Liver (tissue), 9 donors: Measurements from ENCODE around the gene CFAP100. TPM values are rescaled to one million over a fixed set of nuclear protein-coding genes. Genes with fewer than 3 reads are reported as not detected.

Source experiments
- DNase-seq: peaks from one replicate; pipeline ENCODE4 v3.0.0-alpha.2; 2017; ENCODE audit warnings: low spot score
- H3K27ac ChIP-seq, 2 donors: one replicate each; pipeline ENCODE4 v1.7.0; 2013; ENCODE audit warnings: inconsistent platforms in 2 of 2, low read length in 2 of 2, control low read depth in 1 of 2, low read depth in 1 of 2, mild to moderate bottlenecking in 1 of 2
- H3K27me3 ChIP-seq, 4 donors: one replicate each; pipeline versions ENCODE4 v1.6.1 to v1.7.0; 2013; ENCODE audit warnings: low read length in 3 of 4, inconsistent platforms in 1 of 4, mild to moderate bottlenecking in 1 of 4, moderate library complexity in 1 of 4; ENCODE audit not compliant: control insufficient read depth in 4 of 4, insufficient read depth in 4 of 4
- H3K36me3 ChIP-seq, 4 donors: one replicate each; pipeline versions ENCODE4 v1.6.1 to v1.7.0; 2013; ENCODE audit warnings: low read length in 3 of 4, mild to moderate bottlenecking in 3 of 4, low read depth in 1 of 4, moderate library complexity in 1 of 4; ENCODE audit not compliant: control insufficient read depth in 4 of 4, insufficient read depth in 3 of 4
- H3K4me1 ChIP-seq, 4 donors: one replicate each; pipeline versions ENCODE4 v1.6.1 to v1.7.0; 2013; ENCODE audit warnings: low read length in 3 of 4, mild to moderate bottlenecking in 3 of 4, moderate library complexity in 1 of 4; ENCODE audit not compliant: control insufficient read depth in 4 of 4, insufficient read depth in 4 of 4
- H3K4me3 ChIP-seq, 3 donors: one replicate each; pipeline versions ENCODE4 v1.6.1 to v1.7.0; 2013; ENCODE audit warnings: low read length in 3 of 3, control low read depth in 1 of 3, low read depth in 1 of 3, mild to moderate bottlenecking in 1 of 3
- H3K9ac ChIP-seq, 2 donors: one replicate each; pipeline ENCODE4 v1.7.0; 2013; ENCODE audit warnings: low read length in 2 of 2, mild to moderate bottlenecking in 2 of 2, moderate library complexity in 2 of 2, control low read depth in 1 of 2, low read depth in 1 of 2
- H3K9me3 ChIP-seq, 4 donors: one replicate each; pipeline versions ENCODE4 v1.6.1 to v1.7.0; 2013; ENCODE audit warnings: low read length in 3 of 4; ENCODE audit not compliant: control insufficient read depth in 4 of 4
- EGR1 ChIP-seq, 2 donors: IDR thresholded peaks; 2 replicates each; pipeline ENCODE4 v1.6.1; 2016 to 2018; ENCODE audit warnings: antibody characterized with exemption in 2 of 2, low read depth in 2 of 2
- FOXA1 ChIP-seq: IDR thresholded peaks from 2 replicates; pipeline ENCODE4 v1.6.1; 2016; ENCODE audit warnings: antibody characterized with exemption
- FOXA2 ChIP-seq: IDR thresholded peaks from 2 replicates; pipeline ENCODE4 v1.6.1; 2016; ENCODE audit warnings: antibody characterized with exemption
- GABPA ChIP-seq, 2 donors: IDR thresholded peaks in 1 of 2; conservative IDR thresholded peaks in 1 of 2; 2 replicates each; pipeline ENCODE4 v1.6.1; 2016; ENCODE audit warnings: antibody characterized with exemption in 2 of 2, mild to moderate bottlenecking in 1 of 2, moderate library complexity in 1 of 2
- HNF4A ChIP-seq, 2 donors: conservative IDR thresholded peaks; 2 replicates each; pipeline ENCODE4 v1.6.1; 2016; ENCODE audit warnings: antibody characterized with exemption in 2 of 2, mild to moderate bottlenecking in 2 of 2
- HNF4G ChIP-seq: IDR thresholded peaks from 2 replicates; pipeline ENCODE4 v1.6.1; 2016; ENCODE audit warnings: antibody characterized with exemption
- JUND ChIP-seq, 2 donors: IDR thresholded peaks; 2 replicates each; pipeline ENCODE4 v1.6.1; 2016; ENCODE audit warnings: antibody characterized with exemption in 2 of 2
- MAX ChIP-seq: IDR thresholded peaks from 2 replicates; pipeline ENCODE4 v1.6.1; 2016; ENCODE audit warnings: antibody characterized with exemption
- NR2F2 ChIP-seq: IDR thresholded peaks from 2 replicates; pipeline ENCODE4 v1.6.1; 2016; ENCODE audit warnings: antibody characterized with exemption
- RAD21 ChIP-seq, 2 donors: IDR thresholded peaks; 2 replicates each; pipeline ENCODE4 v1.6.1; 2016; ENCODE audit warnings: antibody characterized with exemption in 2 of 2, mild to moderate bottlenecking in 2 of 2
- REST ChIP-seq: IDR thresholded peaks from 2 replicates; pipeline ENCODE4 v1.6.1; 2016; ENCODE audit warnings: antibody characterized with exemption, mild to moderate bottlenecking
- RXRA ChIP-seq, 2 donors: IDR thresholded peaks; 2 replicates each; pipeline ENCODE4 v1.6.1; 2017 to 2018; ENCODE audit warnings: antibody characterized with exemption in 2 of 2, mild to moderate bottlenecking in 1 of 2
- SP1 ChIP-seq: IDR thresholded peaks from 2 replicates; pipeline ENCODE4 v1.6.1; 2018; ENCODE audit warnings: antibody characterized with exemption, mild to moderate bottlenecking
- TAF1 ChIP-seq: conservative IDR thresholded peaks from 2 replicates; pipeline ENCODE4 v1.6.1; 2016; ENCODE audit warnings: antibody characterized with exemption, mild to moderate bottlenecking
- YY1 ChIP-seq: IDR thresholded peaks from 2 replicates; pipeline ENCODE4 v1.6.1; 2016; ENCODE audit warnings: antibody characterized with exemption, mild to moderate bottlenecking
- ZBTB33 ChIP-seq: IDR thresholded peaks from 2 replicates; pipeline ENCODE4 v1.6.1; 2016; ENCODE audit warnings: antibody characterized with exemption
- WGBS: extraction: QIAGEN DNeasy Blood & Tissue Kit; methylation state at CpG from one replicate; pipeline ENCODE4 v1.1.7; 2013; 5-methylcytosine and 5-hydroxymethylcytosine counted together
- polyA plus RNA-seq, 2 donors: library from polyadenylated mRNA; stranded (reverse) in 1 of 2; unstranded in 1 of 2; fragments of 200-250 nt in 1 of 2; fragments of >200 nt in 1 of 2; fragmentation: Nextera tagmentation in 1 of 2; extraction: Ambion mirVana in 1 of 2; gene quantifications; one replicate each; pipeline versions ENCODE4 v1.2.1 to v1.2.3, GENCODE V29; 2013 to 2015
- total RNA-seq, 2 donors: library from RNA; depleted of rRNA; stranded (reverse); fragments of >200 nt; gene quantifications; one replicate each; pipeline ENCODE4 v1.2.3, GENCODE V29; 2014
- TF ChIP-seq, protein P1 (sequence below): IDR thresholded peaks from 2 replicates; pipeline ENCODE4 v1.6.1; 2016; ENCODE audit warnings: antibody characterized with exemption
- TF ChIP-seq, protein P2 (sequence below): fragments of 150-350 bp; IDR thresholded peaks from 2 replicates; pipeline ENCODE4 v1.5.1; 2017; ENCODE audit warnings: improper control_type of control experiment, low read depth, low read length; ENCODE audit not compliant: missing input control
- donor health status: healthy.
- donor health status: healthy.
- donor health status: healthy.
- donor health status: healthy.
- donor health status: healthy.

Gene CFAP100
- total and polyA plus RNA-seq, 4 donors, result not detected

DNA sequence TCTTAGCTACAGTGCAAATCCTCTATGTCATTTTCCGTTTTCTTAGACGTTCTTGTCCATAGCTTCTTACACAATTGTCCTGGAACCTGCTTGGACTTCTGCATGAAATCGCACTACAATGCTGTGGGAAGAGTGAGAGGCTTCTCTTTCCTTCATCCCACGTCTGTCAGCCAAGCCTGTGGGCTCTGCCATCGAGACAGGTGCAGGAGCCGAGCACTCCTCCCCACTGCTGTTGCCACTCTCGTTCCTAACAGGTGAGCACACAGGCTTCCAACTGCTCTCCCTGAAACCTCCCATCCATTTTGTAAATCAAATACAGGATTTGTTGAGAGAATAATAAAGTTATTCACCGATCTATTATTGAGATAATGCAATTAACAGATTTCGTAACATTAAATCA is 57.5 kb downstream of the CFAP100 start:
- TF ChIP-seq, protein P1, sequence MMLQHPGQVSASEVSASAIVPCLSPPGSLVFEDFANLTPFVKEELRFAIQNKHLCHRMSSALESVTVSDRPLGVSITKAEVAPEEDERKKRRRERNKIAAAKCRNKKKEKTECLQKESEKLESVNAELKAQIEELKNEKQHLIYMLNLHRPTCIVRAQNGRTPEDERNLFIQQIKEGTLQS, result no peak
- TF ChIP-seq TAF1 (no peak), ZBTB33 (no peak), HNF4A (conservative IDR thresholded peaks at IDR 0.05) (no peak), HNF4G (no peak), FOXA2 (no peak)

DNA sequence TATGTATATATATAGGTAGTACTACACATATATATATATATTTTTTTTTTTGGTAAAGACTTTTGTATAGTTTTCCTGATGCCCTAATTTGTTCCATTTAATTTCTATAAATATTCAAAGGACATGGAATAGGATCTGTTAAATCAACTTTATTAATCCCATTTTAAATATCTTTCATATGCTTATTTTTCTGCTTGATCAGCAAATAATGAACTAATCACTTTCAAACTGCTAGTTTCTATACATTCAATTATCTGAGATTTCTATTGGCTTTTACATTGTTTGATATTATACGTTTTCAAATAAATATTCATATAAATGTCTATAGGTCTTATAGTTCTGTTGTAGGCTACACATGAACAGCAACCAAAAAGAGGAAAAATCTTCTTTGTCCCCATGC is 59.3 kb downstream of the CFAP100 start:
- no peak for DNase-seq
- Histone ChIP-seq H3K36me3 (peaks cover 7 to 31% (median 13%) of the 10 kb centered on the region in 4 donors), H3K9ac (no peak overlapping the region), H3K9me3 (no peaks in the 10 kb centered on the region), H3K4me3 (no peak overlapping the region), H3K27me3 (no peaks in the 10 kb centered on the region), H3K4me1 (peaks cover 2 to 33% (median 21%) of the 10 kb centered on the region in 4 donors), H3K27ac (no peak overlapping the region)
- TF ChIP-seq SP1 (no peak), GABPA (IDR thresholded peaks at IDR 0.05 in 1 of 2, conservative IDR thresholded peaks at IDR 0.05 in 1 of 2) (no peak), FOXA1 (no peak), RAD21 (IDR thresholded peaks at IDR 0.05) (no peak), ZBTB33 (no peak), HNF4A (conservative IDR thresholded peaks at IDR 0.05) (no peak), TAF1 (no peak), NR2F2 (no peak), RXRA (IDR thresholded peaks at IDR 0.05) (no peak), MAX (no peak), JUND (IDR thresholded peaks at IDR 0.05) (no peak), FOXA2 (no peak), YY1 (no peak), EGR1 (IDR thresholded peaks at IDR 0.05; ENCODE audit: low read depth in 2 of 2) (no peak), HNF4G (no peak), REST (no peak)
- TF ChIP-seq, protein P2, sequence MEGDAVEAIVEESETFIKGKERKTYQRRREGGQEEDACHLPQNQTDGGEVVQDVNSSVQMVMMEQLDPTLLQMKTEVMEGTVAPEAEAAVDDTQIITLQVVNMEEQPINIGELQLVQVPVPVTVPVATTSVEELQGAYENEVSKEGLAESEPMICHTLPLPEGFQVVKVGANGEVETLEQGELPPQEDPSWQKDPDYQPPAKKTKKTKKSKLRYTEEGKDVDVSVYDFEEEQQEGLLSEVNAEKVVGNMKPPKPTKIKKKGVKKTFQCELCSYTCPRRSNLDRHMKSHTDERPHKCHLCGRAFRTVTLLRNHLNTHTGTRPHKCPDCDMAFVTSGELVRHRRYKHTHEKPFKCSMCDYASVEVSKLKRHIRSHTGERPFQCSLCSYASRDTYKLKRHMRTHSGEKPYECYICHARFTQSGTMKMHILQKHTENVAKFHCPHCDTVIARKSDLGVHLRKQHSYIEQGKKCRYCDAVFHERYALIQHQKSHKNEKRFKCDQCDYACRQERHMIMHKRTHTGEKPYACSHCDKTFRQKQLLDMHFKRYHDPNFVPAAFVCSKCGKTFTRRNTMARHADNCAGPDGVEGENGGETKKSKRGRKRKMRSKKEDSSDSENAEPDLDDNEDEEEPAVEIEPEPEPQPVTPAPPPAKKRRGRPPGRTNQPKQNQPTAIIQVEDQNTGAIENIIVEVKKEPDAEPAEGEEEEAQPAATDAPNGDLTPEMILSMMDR, result no peak
- TF ChIP-seq, protein P1, result no peak
- 89% methylated on average over 1 of the region's 1 CpG for WGBS

More for the DNA sequence above, 57.5 kb downstream of the CFAP100 start:
- Histone ChIP-seq H3K9ac (no peak overlapping the region), H3K36me3 (peaks cover 7 to 24% (median 12%) of the 10 kb centered on the region in 4 donors), H3K27me3 (no peaks in the 10 kb centered on the region), H3K4me1 (peaks cover 6 to 45% (median 35%) of the 10 kb centered on the region in 4 donors), H3K9me3 (no peaks in the 10 kb centered on the region), H3K27ac (no peak overlapping the region), H3K4me3 (no peak overlapping the region)
- WGBS, result 96% methylated on average over 9 of the region's 9 CpGs
- DNase-seq, result no peak
